GM12873 (cell line): ENCODE measurements around the gene STAT5B.

Experiments used
- CTCF ChIP-seq: IDR thresholded peaks from 2 replicates; pipeline ENCODE4 v1.5.1; 2012; ENCODE audit warnings: low read depth, mild to moderate bottlenecking, moderate library complexity, low read length, control low read depth; ENCODE audit not compliant: insufficient read depth; ENCODE audit errors: missing control alignments

STAT5B gene

GRCh38 chr17:42310787-42311215 lies 34.6 kb upstream of the STAT5B start:
- no peak for TF ChIP-seq CTCF

- no peak for TF ChIP-seq CTCF
Observed at GRCh38 chr17:42309986-42310786, 34.0 kb upstream of the STAT5B start.

- TF ChIP-seq CTCF, result no peak
Observed at GRCh38 chr17:42309142-42309541, 33.0 kb upstream of the STAT5B start.

- TF ChIP-seq CTCF, result no peak
Observed at GRCh38 chr17:42308446-42308845, 32.3 kb upstream of the STAT5B start.

GRCh38 chr17:42307362-42307927 lies 31.3 kb upstream of the STAT5B start:
- TF ChIP-seq CTCF, result no peak

GRCh38 chr17:42306385-42306667 lies 30.1 kb upstream of the STAT5B start:
- no peak for TF ChIP-seq CTCF

- no peak for TF ChIP-seq CTCF
Observed at GRCh38 chr17:42305543-42306384, 29.6 kb upstream of the STAT5B start.
